GM19099 (cell line): Measurements from ENCODE around the gene KRT35.

ENCODE experiments used
- POLR2A ChIP-seq: IDR thresholded peaks from 3 replicates; pipeline ENCODE4 v1.6.1; 2011; ENCODE audit warnings: low read depth; ENCODE audit not compliant: insufficient read length; ENCODE audit errors: extremely low read depth

The KRT35 gene

GRCh38 chr17:41484920-41485904, 4.3 kb upstream of the KRT35 start:
- TF ChIP-seq POLR2A: no peak

- no peak for TF ChIP-seq POLR2A
These were observed 3.3 kb upstream of the KRT35 start for GRCh38 chr17:41483991-41484826.

GRCh38 chr17:41483531-41483930, 2.6 kb upstream of the KRT35 start:
- TF ChIP-seq POLR2A: no peak

DNA sequence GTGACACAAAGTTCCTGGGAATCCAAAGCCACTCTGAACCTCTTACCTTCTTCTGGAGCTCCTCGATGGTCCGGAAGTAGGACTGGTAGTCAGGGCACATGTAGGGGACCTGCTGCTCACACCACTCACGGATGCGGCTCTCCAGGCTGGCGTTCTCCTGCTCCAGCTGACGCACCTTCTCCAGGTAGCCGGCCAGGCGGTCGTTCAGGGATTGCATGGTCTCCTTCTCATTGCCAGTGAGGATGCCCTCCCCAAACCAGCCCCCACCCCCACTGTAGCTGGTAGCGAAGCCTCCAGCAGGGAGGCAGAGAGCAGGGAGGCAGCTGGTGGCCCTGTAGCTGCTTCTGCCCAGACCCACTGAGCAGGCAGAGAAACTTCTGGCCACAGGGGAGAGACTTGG, 370 bp downstream of the KRT35 start:
- no peak for TF ChIP-seq POLR2A

- TF ChIP-seq POLR2A: no peak
These were observed 815 bp downstream of the KRT35 start for GRCh38 chr17:41480136-41480535.

DNA sequence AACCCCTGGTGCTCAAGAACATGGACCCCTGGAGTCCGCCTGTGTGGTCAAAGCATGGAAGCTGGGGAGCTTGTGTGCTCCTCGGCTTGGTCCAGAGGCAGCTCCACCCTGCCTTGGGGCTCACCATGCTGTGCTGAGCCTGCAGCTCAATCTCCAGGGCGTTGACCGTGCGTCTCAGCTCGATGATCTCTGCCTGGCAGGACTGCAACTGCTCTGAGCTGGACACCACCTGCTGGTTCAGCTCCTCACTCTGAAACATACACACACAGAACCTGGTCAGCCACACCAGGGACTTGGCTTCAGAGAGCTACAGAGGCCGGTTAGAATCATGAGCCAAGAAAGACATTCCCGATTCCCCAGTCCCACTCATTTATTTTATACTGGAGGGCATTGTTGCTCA, 2.7 kb downstream of the KRT35 start:
- no peak for TF ChIP-seq POLR2A

DNA sequence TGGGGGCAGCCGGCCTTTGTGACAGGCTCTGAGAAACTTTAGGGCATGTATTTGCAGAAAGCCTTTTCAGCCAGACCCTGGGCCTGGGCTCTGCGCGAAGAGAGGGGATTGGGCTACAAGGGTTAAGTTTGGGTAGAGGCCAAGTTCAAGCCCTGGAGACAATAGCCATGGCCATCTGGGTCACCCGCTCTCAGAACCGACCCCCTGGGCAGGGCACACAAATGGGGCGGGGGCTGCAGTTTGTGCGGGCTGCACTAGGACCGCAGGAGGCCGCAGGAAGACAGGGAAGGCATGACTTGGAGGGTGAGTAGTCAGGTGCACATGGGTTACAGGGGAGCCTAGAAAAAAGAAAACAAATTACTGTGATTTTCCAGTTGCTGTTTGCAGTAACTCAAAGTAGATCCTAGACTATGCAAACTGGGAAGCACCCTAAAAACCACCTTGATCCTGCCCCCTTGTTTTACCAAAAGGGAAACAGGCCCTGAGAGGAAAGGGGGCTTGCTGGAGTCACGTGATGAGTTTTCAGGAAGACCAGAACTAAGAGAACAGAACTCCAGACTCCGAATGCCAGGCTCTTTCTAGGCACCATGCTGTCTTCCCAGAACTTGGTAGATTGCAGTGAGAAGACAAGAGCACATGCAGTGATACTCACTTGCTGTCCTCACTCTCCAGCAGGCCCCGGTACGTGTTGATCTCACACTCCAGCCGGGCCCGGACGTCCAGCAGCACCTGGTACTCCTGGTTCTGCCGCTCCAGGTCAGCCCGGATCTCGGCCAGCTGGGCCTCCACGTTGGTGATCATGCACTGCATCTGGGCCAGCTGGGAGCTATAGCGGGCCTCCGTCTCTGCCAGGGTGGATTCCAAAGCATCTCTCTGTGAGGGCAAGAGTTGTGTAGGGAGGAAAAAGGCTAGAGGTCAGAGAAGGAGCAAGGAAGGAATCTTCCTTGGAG, 3.8 kb downstream of the KRT35 start:
- TF ChIP-seq POLR2A: no peak

- no peak for TF ChIP-seq POLR2A
These were observed 5.5 kb downstream of the KRT35 start for GRCh38 chr17:41475421-41475820.

- TF ChIP-seq POLR2A: no peak
These were observed 6.1 kb downstream of the KRT35 start for GRCh38 chr17:41474863-41475262.

DNA sequence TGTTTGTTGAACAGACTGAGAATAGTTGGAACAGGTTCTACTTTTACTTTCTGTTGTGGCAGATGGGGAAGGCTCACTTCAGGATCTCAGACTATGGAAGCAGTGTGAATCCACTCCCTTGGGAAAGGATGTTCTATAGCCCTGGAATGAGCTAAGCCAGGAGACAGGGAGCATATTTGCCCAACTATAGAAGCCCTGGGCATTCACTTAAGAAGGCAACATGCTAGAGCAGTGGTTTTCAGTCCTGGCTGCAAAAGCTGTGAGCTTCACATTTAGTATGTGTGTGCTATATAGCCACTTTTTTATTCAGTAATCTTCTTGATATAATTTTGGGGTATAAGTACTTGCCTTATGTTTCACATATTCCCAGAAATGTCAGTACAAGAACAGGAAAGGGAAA, 12.6 kb downstream of the KRT35 start:
- no peak for TF ChIP-seq POLR2A

GRCh38 chr17:41467561-41467960, 13.4 kb downstream of the KRT35 start:
- no peak for TF ChIP-seq POLR2A

GRCh38 chr17:41466988-41467387, 14.0 kb downstream of the KRT35 start, which contains the start of gene KRT32:
KRT32 (minus strand) TSS chr17:41467386; CDS start chr17:41467325, 61 bp downstream.
- TF ChIP-seq POLR2A: no peak

GRCh38 chr17:41464682-41465081, 16.3 kb downstream of the KRT35 start:
- no peak for TF ChIP-seq POLR2A

- no peak for TF ChIP-seq POLR2A
These were observed 16.8 kb downstream of the KRT35 start for GRCh38 chr17:41464173-41464572.
